OCI-LY1 (cell line): ENCODE results near the gene TRIM9.

Experiments
- EZH2 ChIP-seq: fragments of 200-600 bp; sonication (generic), shearing (Covaris generic); IDR thresholded peaks from 2 replicates; pipeline ENCODE4 v1.8.0; 2017; ENCODE audit warnings: borderline replicate concordance, mixed run types, mild to moderate bottlenecking, antibody characterized with exemption, low read length, moderate library complexity, mixed read lengths
- TF ChIP-seq, protein P1 (sequence below): fragments of 200-600 bp; sonication (generic), shearing (Covaris generic); IDR thresholded peaks from 2 replicates; pipeline ENCODE4 v1.5.1; 2017; ENCODE audit warnings: mild to moderate bottlenecking, antibody characterized with exemption, low read length, moderate library complexity, mixed read lengths

DNA sequence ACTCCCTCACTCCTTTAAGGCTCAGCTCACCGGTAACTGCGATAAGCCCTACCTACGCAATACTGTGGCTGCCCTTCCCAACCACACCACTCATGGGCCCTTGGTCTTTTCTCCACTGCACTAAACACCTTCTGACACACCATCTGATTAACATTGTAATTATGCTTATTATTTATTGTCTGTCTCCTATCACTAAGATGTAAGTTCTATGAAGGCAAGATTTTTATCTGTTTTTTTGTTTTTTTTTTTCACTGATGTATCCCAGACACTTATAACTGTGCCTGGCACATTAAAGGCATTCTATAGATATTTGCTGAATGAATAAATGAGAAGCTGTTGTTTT is 116.4 kb downstream of the TRIM9 start:
- TF ChIP-seq, protein P1, sequence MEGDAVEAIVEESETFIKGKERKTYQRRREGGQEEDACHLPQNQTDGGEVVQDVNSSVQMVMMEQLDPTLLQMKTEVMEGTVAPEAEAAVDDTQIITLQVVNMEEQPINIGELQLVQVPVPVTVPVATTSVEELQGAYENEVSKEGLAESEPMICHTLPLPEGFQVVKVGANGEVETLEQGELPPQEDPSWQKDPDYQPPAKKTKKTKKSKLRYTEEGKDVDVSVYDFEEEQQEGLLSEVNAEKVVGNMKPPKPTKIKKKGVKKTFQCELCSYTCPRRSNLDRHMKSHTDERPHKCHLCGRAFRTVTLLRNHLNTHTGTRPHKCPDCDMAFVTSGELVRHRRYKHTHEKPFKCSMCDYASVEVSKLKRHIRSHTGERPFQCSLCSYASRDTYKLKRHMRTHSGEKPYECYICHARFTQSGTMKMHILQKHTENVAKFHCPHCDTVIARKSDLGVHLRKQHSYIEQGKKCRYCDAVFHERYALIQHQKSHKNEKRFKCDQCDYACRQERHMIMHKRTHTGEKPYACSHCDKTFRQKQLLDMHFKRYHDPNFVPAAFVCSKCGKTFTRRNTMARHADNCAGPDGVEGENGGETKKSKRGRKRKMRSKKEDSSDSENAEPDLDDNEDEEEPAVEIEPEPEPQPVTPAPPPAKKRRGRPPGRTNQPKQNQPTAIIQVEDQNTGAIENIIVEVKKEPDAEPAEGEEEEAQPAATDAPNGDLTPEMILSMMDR = no peak
- no peak for TF ChIP-seq EZH2
